Mesendoderm (in vitro differentiated cells): Measurements from ENCODE around the gene FOXO6.

ENCODE experiments used
- DNase-seq: peaks from one replicate; pipeline ENCODE4 v3.0.0; 2013
- H2AK5ac ChIP-seq: 2 replicates; pipeline ENCODE4 v1.6.1; 2013; ENCODE audit warnings: low read length, inconsistent platforms
- H2BK120ac ChIP-seq: 2 replicates; pipeline ENCODE4 v1.6.1; 2013; ENCODE audit warnings: low read depth, mild to moderate bottlenecking, low read length, moderate library complexity, mixed read lengths
- H2BK15ac ChIP-seq: replicated peaks from 2 replicates; pipeline ENCODE4 v1.6.1; 2013; ENCODE audit warnings: low read depth, mild to moderate bottlenecking, moderate library complexity
- H2BK5ac ChIP-seq: 2 replicates; pipeline ENCODE4 v1.6.1; 2013; ENCODE audit warnings: low read length, inconsistent platforms
- H3K18ac ChIP-seq: 2 replicates; pipeline ENCODE4 v1.6.1; 2013; ENCODE audit warnings: mild to moderate bottlenecking, low read length, mixed read lengths
- H3K23ac ChIP-seq: one replicate; pipeline ENCODE4 v1.6.1; 2013; ENCODE audit warnings: low read length
- H3K27ac ChIP-seq: 2 replicates; pipeline ENCODE4 v1.5.1; 2013; ENCODE audit warnings: low read depth, mild to moderate bottlenecking, inconsistent platforms, low read length, moderate library complexity
- H3K27me3 ChIP-seq: 2 replicates; pipeline ENCODE4 v1.6.1; 2013; ENCODE audit warnings: low read length, control low read depth, mild to moderate bottlenecking, inconsistent platforms; ENCODE audit not compliant: insufficient read depth, poor library complexity
- H3K36me3 ChIP-seq: 2 replicates; pipeline ENCODE4 v1.6.1; 2013; ENCODE audit warnings: low read length, inconsistent platforms; ENCODE audit not compliant: control insufficient read depth, insufficient read depth
- H3K4ac ChIP-seq: one replicate; pipeline ENCODE4 v1.6.1; 2013; ENCODE audit warnings: low read depth, mild to moderate bottlenecking, low read length, moderate library complexity
- H3K4me1 ChIP-seq: 2 replicates; pipeline ENCODE4 v1.6.1; 2013; ENCODE audit warnings: low read depth, low read length, inconsistent platforms; ENCODE audit not compliant: control insufficient read depth
- H3K4me2 ChIP-seq: 2 replicates; pipeline ENCODE4 v1.6.1; 2013; ENCODE audit warnings: low read length
- H3K4me3 ChIP-seq: 2 replicates; pipeline ENCODE4 v1.5.1; 2013; ENCODE audit warnings: mild to moderate bottlenecking, low read length
- H3K56ac ChIP-seq: one replicate; pipeline ENCODE4 v1.6.1; 2013; ENCODE audit warnings: low read length
- H3K79me1 ChIP-seq: 2 replicates; pipeline ENCODE4 v1.6.1; 2013; ENCODE audit warnings: low read length, inconsistent platforms
- H3K79me2 ChIP-seq: 2 replicates; pipeline ENCODE4 v1.6.1; 2013; ENCODE audit warnings: mild to moderate bottlenecking, low read length; ENCODE audit not compliant: control insufficient read depth, insufficient read depth
- H3K9ac ChIP-seq: 2 replicates; pipeline ENCODE4 v1.6.1; 2013; ENCODE audit warnings: low read length, inconsistent platforms
- H4K5ac ChIP-seq: one replicate; pipeline ENCODE4 v1.6.1; 2013; ENCODE audit warnings: low read length
- H4K8ac ChIP-seq: one replicate; pipeline ENCODE4 v1.6.1; 2013; ENCODE audit warnings: low read depth, mild to moderate bottlenecking, control low read depth, low read length, moderate library complexity
- WGBS: extraction: QIAGEN DNeasy Blood & Tissue Kit; methylation state at CpG from one replicate; pipeline ENCODE4 v1.1.7; 2013; ENCODE audit warnings: low lambda C conversion rate, missing lambda C conversion rate; ENCODE audit not compliant: insufficient coverage; ENCODE audit errors: extremely low coverage; 5-methylcytosine and 5-hydroxymethylcytosine counted together

The FOXO6 gene

DNA sequence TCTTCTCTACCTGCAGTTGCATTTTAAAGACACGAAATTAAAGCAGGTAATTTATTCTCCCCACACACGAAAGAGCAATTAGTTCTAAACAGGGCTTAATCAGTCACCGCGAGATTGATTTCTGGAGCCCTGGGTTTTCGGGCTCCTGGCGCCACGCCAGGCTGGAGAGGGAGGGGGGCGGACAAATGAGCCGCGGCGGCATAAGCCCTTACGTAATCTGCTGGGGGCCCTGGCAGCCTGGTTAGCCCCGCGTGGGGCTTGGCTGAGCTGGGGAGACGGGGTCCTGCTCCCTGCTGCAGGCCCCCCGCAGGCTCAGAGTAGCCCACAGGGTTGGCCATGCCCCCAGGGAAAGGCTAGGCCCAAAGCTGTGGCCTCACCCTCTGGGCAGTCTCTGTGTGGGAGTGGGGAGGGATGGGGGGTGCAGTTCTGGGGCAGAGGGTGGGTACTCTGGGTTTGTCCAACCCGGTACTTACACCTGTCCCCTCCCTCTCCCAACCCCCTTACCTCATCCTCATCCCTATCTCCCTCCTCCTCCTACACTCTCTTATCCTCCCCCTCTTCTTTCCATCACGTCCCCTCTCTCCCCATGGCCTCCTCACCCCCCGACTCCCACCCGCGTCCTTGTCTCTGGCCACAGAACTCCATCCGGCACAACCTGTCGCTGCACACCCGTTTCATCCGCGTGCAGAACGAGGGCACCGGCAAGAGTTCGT, 19.9 kb downstream of the FOXO6 start:
- no peak overlapping the region for H3K4me3 ChIP-seq
- WGBS, result no CpG with 5 or more reads among the region's 29 CpGs
- peaks cover 9% of the 10 kb centered on the region for H3K27me3 ChIP-seq

DNA sequence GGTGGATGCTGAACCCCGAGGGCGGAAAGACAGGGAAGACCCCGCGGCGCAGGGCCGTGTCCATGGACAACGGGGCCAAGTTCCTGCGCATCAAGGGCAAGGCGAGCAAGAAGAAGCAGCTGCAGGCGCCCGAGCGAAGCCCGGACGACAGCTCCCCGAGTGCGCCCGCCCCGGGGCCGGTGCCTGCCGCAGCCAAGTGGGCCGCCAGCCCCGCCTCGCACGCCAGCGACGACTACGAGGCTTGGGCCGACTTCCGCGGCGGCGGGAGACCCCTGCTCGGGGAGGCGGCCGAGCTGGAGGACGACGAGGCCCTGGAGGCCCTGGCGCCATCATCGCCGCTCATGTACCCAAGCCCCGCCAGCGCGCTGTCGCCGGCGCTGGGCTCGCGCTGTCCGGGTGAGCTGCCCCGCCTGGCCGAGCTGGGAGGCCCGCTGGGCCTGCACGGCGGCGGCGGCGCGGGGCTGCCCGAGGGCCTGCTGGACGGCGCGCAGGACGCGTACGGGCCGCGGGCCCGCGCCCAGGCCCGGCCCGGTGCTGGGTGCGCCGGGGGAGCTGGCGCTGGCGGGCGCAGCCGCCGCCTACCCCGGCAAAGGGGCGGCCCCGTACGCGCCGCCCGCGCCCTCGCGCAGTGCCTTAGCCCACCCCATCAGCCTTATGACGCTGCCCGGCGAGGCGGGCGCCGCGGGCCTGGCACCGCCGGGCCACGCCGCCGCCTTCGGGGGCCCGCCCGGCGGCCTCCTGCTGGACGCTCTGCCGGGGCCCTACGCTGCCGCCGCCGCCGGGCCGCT, 20.7 kb downstream of the FOXO6 start:
- Histone ChIP-seq H3K79me1 (no peaks in the 10 kb centered on the region), H3K79me2 (no peaks in the 10 kb centered on the region), H4K5ac (no peak overlapping the region), H2BK15ac (no peak overlapping the region), H2BK120ac (no peak overlapping the region), H3K56ac (peak overlapping the region; percentile 85), H3K36me3 (no peaks in the 10 kb centered on the region), H3K4ac (peak overlapping the region; percentile 23), H2AK5ac (no peak overlapping the region), H3K4me3 (peak overlapping the region; percentile 20), H3K4me1 (no peaks in the 10 kb centered on the region), H3K27me3 (peaks cover 9% of the 10 kb centered on the region), H3K18ac (peak overlapping the region; percentile 25), H4K8ac (no peak overlapping the region), H3K4me2 (peak overlapping the region; percentile 77), H3K23ac (no peak overlapping the region), H2BK5ac (no peak overlapping the region), H3K27ac (no peak overlapping the region), H3K9ac (peak overlapping the region; percentile 69)
- no peak for DNase-seq
- WGBS, result no CpG with 5 or more reads among the region's 112 CpGs

More for the DNA sequence above, 19.9 kb downstream of the FOXO6 start:
- Histone ChIP-seq H3K4ac (no peak overlapping the region), H3K18ac (no peak overlapping the region), H3K56ac (peak overlapping the region; percentile 85), H2AK5ac (no peak overlapping the region), H3K4me1 (no peaks in the 10 kb centered on the region), H2BK120ac (no peak overlapping the region), H3K79me1 (no peaks in the 10 kb centered on the region), H3K23ac (no peak overlapping the region), H2BK15ac (no peak overlapping the region), H4K5ac (no peak overlapping the region), H4K8ac (no peak overlapping the region), H3K9ac (peak overlapping the region; percentile 69), H3K79me2 (no peaks in the 10 kb centered on the region), H3K4me2 (peak overlapping the region; percentile 77), H2BK5ac (no peak overlapping the region), H3K36me3 (no peaks in the 10 kb centered on the region), H3K27ac (no peak overlapping the region)
- DNase-seq, result no peak

DNA sequence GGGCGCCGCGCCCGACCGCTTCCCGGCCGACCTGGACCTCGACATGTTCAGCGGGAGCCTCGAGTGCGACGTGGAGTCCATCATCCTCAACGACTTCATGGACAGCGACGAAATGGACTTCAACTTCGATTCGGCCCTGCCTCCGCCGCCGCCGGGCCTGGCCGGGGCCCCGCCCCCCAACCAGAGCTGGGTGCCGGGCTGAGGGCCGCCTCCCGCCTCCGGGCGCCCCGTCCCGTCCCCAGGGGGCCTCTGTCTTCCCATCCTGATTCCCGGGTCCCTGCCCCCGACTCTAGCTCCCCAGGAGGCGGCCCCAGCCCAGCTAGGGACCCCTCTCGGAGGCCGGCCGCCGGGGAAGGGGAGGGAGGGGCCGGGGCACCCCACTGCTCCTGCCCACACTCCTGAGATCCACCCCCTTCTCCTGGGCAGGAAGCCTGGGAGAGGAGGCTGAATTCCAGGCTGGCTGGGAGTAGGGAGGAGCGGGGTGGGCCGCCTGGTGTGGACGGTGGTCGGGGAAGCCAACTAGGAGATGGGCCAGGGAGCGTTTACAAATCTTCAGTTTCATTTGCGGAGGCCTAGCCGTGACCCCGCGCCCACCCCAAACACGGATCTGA, 21.4 kb downstream of the FOXO6 start:
- Histone ChIP-seq H3K23ac (no peak overlapping the region), H4K5ac (no peak overlapping the region), H3K79me1 (no peaks in the 10 kb centered on the region), H3K56ac (peak overlapping the region; percentile 84), H3K18ac (peak overlapping the region; percentile 22), H2AK5ac (no peak overlapping the region), H3K4ac (no peak overlapping the region), H2BK5ac (no peak overlapping the region), H3K4me2 (peak overlapping the region; percentile 71), H2BK15ac (no peak overlapping the region), H3K27me3 (peaks cover 9% of the 10 kb centered on the region), H3K27ac (no peak overlapping the region), H3K79me2 (no peaks in the 10 kb centered on the region), H3K4me1 (no peaks in the 10 kb centered on the region), H3K4me3 (no peak overlapping the region), H2BK120ac (no peak overlapping the region), H3K9ac (peak overlapping the region; percentile 55), H4K8ac (no peak overlapping the region), H3K36me3 (no peaks in the 10 kb centered on the region)
- no CpG with 5 or more reads among the region's 48 CpGs for WGBS
- peak; percentile 54 for DNase-seq

DNA sequence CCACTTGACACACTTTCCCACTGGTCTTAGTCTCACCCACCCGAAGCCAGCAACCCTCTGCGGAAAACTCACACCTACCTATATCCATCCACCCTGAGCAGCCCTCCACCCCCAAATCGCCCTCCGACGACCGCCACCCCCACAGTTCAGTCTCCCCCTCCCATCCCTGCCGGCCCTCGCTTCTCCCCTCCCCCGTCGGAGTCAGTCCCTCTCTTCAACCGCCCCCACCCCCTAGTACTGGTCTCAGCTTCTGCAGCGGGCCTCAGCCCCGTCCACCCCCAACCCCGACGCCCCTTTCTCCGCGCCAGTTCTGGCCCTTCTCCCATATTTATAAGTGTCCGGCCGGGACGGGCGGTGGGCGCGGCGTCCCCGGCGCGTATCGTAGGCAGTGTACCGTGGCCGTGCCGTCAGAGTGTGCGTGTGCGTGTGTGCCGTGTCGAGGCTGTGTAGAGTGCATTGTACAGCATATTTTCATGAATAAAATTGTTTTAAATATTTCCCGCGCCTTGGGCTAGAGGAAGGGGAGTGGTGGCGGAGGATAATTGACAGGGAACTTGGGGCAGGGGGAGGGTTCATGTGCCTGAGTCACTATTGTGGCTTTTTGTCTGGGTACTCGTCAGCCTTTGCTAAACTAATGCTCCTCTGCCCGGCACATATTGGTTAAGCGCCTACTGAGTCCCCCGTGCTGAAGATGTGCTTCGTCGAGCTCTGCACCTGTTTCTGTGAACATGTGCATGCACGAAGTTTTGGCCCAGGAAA, 22.0 kb downstream of the FOXO6 start:
- peaks cover 9% of the 10 kb centered on the region for H3K27me3 ChIP-seq

DNA sequence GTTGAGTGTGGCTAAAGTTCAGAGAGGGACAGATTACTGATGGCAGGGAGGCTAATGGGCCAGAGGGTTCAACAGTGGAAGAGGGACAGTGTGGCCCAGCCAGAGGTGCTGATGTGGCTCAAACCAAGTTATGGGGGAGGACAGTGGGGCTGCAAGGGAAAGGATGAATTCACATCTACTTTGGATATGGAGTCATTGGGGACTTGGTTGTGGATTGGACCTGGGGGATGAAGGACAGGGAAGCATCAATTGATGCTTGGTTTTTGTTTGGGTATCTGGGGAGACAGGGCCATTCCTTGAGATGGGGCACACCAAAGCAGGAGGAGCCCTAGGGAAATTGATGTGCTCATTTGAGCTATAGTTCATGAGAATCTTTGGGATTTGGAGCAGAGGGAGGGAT, 23.3 kb downstream of the FOXO6 start:
- Histone ChIP-seq H3K36me3 (no peaks in the 10 kb centered on the region), H3K4ac (no peak overlapping the region), H3K79me2 (no peaks in the 10 kb centered on the region), H3K27me3 (peaks cover 9% of the 10 kb centered on the region), H2BK15ac (no peak overlapping the region), H3K18ac (no peak overlapping the region), H2BK5ac (no peak overlapping the region), H3K9ac (no peak overlapping the region), H3K79me1 (no peaks in the 10 kb centered on the region), H3K27ac (no peak overlapping the region), H3K4me1 (peaks cover 2% of the 10 kb centered on the region), H3K4me2 (no peak overlapping the region), H4K5ac (no peak overlapping the region), H2AK5ac (no peak overlapping the region), H3K56ac (no peak overlapping the region), H4K8ac (no peak overlapping the region), H2BK120ac (no peak overlapping the region), H3K4me3 (no peak overlapping the region), H3K23ac (no peak overlapping the region)
- no peak for DNase-seq

More for the DNA sequence above, 22.0 kb downstream of the FOXO6 start:
- no peak overlapping the region for H2BK5ac ChIP-seq
- peak overlapping the region; percentile 84 for H3K56ac ChIP-seq
- H3K4me3 ChIP-seq, result peak overlapping the region; percentile 29
- H3K18ac ChIP-seq, result no peak overlapping the region
- H3K4me2 ChIP-seq, result peak overlapping the region; percentile 71
- no peaks in the 10 kb centered on the region for H3K36me3 ChIP-seq
- no peak overlapping the region for H2BK120ac ChIP-seq
- H3K79me1 ChIP-seq, result no peaks in the 10 kb centered on the region
- H3K4ac ChIP-seq, result no peak overlapping the region
- no peak overlapping the region for H3K27ac ChIP-seq
- DNase-seq, result peak; percentile 56
- no peak overlapping the region for H2BK15ac ChIP-seq
- no peak overlapping the region for H3K23ac ChIP-seq
- no peak overlapping the region for H4K5ac ChIP-seq
- H3K9ac ChIP-seq, result peak overlapping the region; percentile 61
- H2AK5ac ChIP-seq, result no peak overlapping the region
- peaks cover 2% of the 10 kb centered on the region for H3K4me1 ChIP-seq
- no peak overlapping the region for H4K8ac ChIP-seq
- no CpG with 5 or more reads among the region's 45 CpGs for WGBS
- H3K79me2 ChIP-seq, result no peaks in the 10 kb centered on the region
